GM12873 (cell line): ENCODE results near the gene TREH.
A peak's percentile ranks its signal among the peaks of the same experiment; 100 is the strongest.

ENCODE experiments used
- CTCF ChIP-seq: IDR thresholded peaks from 2 replicates; pipeline ENCODE4 v1.5.1; 2012; ENCODE audit warnings: low read depth, mild to moderate bottlenecking, moderate library complexity, low read length, control low read depth; ENCODE audit not compliant: insufficient read depth; ENCODE audit errors: missing control alignments

The TREH gene, protein sequence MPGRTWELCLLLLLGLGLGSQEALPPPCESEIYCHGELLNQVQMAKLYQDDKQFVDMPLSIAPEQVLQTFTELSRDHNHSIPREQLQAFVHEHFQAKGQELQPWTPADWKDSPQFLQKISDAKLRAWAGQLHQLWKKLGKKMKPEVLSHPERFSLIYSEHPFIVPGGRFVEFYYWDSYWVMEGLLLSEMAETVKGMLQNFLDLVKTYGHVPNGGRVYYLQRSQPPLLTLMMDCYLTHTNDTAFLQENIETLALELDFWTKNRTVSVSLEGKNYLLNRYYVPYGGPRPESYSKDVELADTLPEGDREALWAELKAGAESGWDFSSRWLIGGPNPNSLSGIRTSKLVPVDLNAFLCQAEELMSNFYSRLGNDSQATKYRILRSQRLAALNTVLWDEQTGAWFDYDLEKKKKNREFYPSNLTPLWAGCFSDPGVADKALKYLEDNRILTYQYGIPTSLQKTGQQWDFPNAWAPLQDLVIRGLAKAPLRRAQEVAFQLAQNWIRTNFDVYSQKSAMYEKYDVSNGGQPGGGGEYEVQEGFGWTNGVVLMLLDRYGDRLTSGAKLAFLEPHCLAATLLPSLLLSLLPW

DNA sequence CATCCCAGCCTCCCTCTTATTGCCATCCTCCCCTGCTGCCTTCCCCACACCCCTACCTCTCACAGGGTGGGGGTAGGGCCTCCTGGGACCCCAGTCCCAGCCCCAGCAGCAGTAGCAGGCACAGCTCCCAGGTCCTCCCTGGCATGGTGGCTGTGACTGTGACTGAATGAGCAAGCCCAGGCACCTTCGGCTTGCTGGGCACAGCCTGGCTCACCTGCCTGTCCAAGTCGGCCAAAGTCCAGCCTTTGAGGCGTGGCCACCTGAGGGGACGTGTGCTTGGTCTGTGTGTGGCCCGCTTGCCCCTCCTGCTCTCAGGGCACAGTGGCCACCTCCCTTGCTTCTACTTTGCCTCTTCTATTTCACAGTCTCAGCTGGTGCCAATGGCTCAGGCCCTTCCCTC lies at the start of gene TREH:
TREH (minus strand) TSS at position 168 of the 400 bp plus-strand sequence; CDS start at position 145, 23 bp downstream.
- no peak for TF ChIP-seq CTCF

- peak; percentile 6 for TF ChIP-seq CTCF
Measured at GRCh38 chr11:118728112-118728511, 48.7 kb upstream of the TREH start.

- TF ChIP-seq CTCF: no peak
Measured at GRCh38 chr11:118715837-118716260, 36.4 kb upstream of the TREH start.

GRCh38 chr11:118715245-118715831 lies 35.9 kb upstream of the TREH start:
- no peak for TF ChIP-seq CTCF

DNA sequence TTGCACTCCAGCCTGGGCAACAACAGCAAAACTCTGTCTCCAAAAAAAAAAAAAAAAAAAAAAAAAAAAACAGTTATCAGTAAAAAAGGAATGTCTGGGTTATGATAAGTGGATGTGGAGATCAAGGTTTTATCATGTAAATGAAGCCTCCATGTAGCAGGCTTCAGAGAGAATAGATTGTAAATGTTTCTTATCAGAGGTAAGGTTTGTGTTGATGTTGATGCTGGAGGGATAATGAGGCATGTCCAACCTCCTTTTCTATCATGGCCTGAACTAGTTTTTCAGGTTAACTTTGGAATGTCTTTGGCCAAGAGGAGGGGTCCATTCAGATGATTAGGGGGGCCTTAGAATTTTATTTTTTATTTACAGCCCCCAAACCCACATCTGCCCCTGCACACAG lies 35.4 kb upstream of the TREH start:
- TF ChIP-seq CTCF: no peak

GRCh38 chr11:118708296-118708695 lies 28.8 kb upstream of the TREH start:
- no peak for TF ChIP-seq CTCF

GRCh38 chr11:118706546-118706825 lies 27.0 kb upstream of the TREH start:
- no peak for TF ChIP-seq CTCF
